Calu3 (cell line): ENCODE data around the gene DDX41. TPM values are rescaled to one million over a fixed set of nuclear protein-coding genes. Genes with fewer than 3 reads are reported as not detected.

Experiments used
- BruUV-seq: library from RNA; stranded (reverse); fragments of 400-500 nt; replicated peaks from 2 replicates; lab custom pipeline; 2021; lab: Mats Ljungman, UMichigan
- CTCF ChIA-PET: fragments of 300-600 bp; sonication (Branson Sonifier 250); formaldehyde crosslinking; loops from one replicate; lab custom pipeline; 2022; ENCODE audit warnings: antibody characterized with exemption; lab: Charles Lee
- DNase-seq: peaks from one replicate; pipeline ENCODE4 v3.0.0; 2022
- H3K27ac Mint-ChIP-seq: one replicate; pipeline ENCODE4 v1.8.0; 2022; ENCODE audit warnings: mixed read lengths; ENCODE audit not compliant: unreplicated experiment
- H3K27me3 Mint-ChIP-seq: one replicate; pipeline ENCODE4 v1.8.0; 2022; ENCODE audit warnings: mixed read lengths; ENCODE audit not compliant: unreplicated experiment
- H3K36me3 Mint-ChIP-seq: one replicate; pipeline ENCODE4 v1.8.0; 2022; ENCODE audit warnings: mild to moderate bottlenecking, moderate library complexity, mixed read lengths; ENCODE audit not compliant: insufficient read depth, unreplicated experiment
- H3K4me1 Mint-ChIP-seq: one replicate; pipeline ENCODE4 v1.8.0; 2022; ENCODE audit warnings: mild to moderate bottlenecking, low read depth, mixed read lengths; ENCODE audit not compliant: unreplicated experiment
- H3K4me3 Mint-ChIP-seq: one replicate; pipeline ENCODE4 v1.8.0; 2022; ENCODE audit warnings: mild to moderate bottlenecking, low read depth, moderate library complexity, mixed read lengths; ENCODE audit not compliant: unreplicated experiment
- H3K9me3 Mint-ChIP-seq: one replicate; pipeline ENCODE4 v1.8.0; 2022; ENCODE audit warnings: low read depth, mixed read lengths; ENCODE audit not compliant: unreplicated experiment
- intact Hi-C: fragments of 100-400 bp; cut with micrococcal nuclease; formaldehyde crosslinking; loops from one replicate; pipeline ENCODE4 v1.10.0; 2022; ENCODE audit not compliant: unreplicated experiment
- total RNA-seq: library from RNA; stranded (reverse); gene quantifications from 2 replicates; pipeline ENCODE4 v1.2.3, GENCODE V29; 2022
- TF ChIP-seq, protein P1 (sequence below): fragments of 200-600 bp; IDR thresholded peaks from one replicate; pipeline ENCODE4 v1.8.0; 2022; ENCODE audit warnings: antibody characterized with exemption; ENCODE audit not compliant: unreplicated experiment

The DDX41 gene
- total RNA-seq, 1 experiment from 2014 or later = 101 TPM

DNA sequence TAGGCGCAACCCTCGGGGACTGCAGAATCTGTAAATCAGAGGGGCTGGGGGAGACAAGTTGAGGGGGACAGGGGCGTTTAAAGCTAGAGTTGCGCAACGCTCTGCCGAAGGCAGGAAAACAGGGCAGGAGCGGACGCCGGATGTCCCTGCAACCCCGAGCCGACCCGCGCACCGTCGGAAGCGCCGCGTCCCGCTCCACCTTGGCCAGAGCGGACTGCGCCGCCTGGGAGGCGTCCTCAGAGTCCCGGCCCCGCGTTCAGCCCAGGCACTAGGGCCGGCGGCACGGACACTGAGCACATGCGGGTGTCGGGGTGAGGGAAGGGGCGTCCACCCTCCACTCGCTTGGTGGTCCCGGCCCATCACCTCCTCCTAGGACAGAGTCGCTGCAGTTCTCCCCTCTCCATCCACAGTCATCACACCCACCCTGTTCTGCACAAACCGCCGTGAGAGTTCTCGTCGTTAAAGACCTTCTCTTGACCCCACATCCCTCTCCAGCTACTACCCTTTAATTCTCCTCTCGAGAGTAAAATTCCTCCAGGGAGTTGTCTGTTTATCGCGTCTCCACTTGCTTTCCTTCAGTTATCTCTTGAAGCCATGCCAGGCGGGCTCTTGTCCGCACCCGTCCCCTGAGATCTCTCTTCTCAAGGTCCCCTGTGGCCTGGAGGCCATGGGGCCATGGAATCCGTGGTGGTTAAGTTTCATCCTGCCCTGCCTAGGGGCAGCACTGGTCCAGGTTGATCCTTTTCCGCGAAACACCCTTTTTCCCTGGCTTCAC is 18.6 kb downstream of the DDX41 start:
- peaks cover 25% of the 10 kb centered on the region for H3K4me1 Mint-ChIP-seq
- H3K9me3 Mint-ChIP-seq = no peaks in the 10 kb centered on the region
- peak overlapping the region; percentile 68 for H3K4me3 Mint-ChIP-seq
- H3K27me3 Mint-ChIP-seq = peaks cover 20% of the 10 kb centered on the region
- TF ChIP-seq, protein P1, sequence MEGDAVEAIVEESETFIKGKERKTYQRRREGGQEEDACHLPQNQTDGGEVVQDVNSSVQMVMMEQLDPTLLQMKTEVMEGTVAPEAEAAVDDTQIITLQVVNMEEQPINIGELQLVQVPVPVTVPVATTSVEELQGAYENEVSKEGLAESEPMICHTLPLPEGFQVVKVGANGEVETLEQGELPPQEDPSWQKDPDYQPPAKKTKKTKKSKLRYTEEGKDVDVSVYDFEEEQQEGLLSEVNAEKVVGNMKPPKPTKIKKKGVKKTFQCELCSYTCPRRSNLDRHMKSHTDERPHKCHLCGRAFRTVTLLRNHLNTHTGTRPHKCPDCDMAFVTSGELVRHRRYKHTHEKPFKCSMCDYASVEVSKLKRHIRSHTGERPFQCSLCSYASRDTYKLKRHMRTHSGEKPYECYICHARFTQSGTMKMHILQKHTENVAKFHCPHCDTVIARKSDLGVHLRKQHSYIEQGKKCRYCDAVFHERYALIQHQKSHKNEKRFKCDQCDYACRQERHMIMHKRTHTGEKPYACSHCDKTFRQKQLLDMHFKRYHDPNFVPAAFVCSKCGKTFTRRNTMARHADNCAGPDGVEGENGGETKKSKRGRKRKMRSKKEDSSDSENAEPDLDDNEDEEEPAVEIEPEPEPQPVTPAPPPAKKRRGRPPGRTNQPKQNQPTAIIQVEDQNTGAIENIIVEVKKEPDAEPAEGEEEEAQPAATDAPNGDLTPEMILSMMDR = no peak
- intact Hi-C loops = no loop called here
- H3K27ac Mint-ChIP-seq = peak overlapping the region; percentile 78
- CTCF ChIA-PET = interaction anchor here (0.8 to 5.1 kb wide), 6 partner anchors 10 to 411 kb away, joined by 3 to 27 read pairs (median 10); partner anchors contain the start of gene FGFR4
- H3K36me3 Mint-ChIP-seq = peaks cover 58% of the 10 kb centered on the region
- peak; percentile 55 for DNase-seq
- TSS peak; percentile 54 for BruUV-seq

DNA sequence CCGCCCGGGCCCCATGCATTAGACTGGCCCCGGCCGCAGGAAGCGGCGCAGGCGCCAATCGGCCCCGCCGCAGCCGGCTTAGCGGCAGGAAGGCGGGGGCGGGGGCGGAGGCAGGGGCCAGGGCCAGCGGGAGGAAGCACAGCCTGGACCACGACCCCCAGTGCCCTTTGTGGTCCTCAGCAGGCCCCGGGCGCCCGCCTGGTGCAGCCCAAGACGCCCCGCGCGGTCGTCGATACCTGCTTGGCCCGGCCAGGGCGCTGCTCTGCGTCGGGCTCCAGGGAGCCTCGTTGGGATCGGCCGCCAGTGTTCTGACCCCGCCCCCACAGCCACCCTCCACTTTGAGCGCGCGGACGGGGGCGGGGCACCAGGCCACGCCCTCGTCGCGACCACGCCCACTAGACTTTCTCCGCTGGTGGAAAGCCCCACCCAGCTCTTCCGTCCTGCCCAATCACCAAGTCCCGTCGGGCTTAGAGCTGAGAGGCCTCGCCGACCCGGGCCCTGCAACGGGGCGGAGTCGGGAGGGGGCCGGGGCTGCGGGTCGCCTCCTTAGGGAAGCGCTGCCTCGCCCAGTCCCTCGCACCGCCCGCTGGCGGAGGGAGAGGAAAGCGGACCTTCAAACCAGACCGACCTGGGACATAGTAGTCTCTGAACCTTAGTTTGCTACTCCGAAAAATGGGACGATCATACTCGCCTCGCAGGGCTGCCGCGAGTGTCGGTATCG is 19.3 kb downstream of the DDX41 start, which contains the start of gene PDLIM7:
Gene PDLIM7, minus strand, starts transcription at position 313 of the 721 bp plus-strand sequence. CDS start 1,092 bp downstream, outside the sequence.
- Mint-ChIP-seq H3K27ac (peak within 1 kb of the TSS; percentile 78), H3K36me3 (peaks cover 65% of the 10 kb centered on the region), H3K4me3 (peak within 1 kb of the TSS; percentile 68), H3K9me3 (no peaks in the 10 kb centered on the region), H3K27me3 (peaks cover 20% of the 10 kb centered on the region), H3K4me1 (peaks cover 32% of the 10 kb centered on the region)
- CTCF ChIA-PET = interaction anchor here (0.5 to 5.1 kb wide), 8 partner anchors 11 to 411 kb away, joined by 3 to 27 read pairs (median 6); partner anchors contain the start of gene FGFR4
- TF ChIP-seq, protein P1 = peak; percentile 31
- intact Hi-C loops = loop anchor here (2.0 kb wide), 1 partner anchor 41 kb away; no protein-coding TSS in a partner anchor
- DNase-seq = peak; percentile 98
- no TSS peak for BruUV-seq

DNA sequence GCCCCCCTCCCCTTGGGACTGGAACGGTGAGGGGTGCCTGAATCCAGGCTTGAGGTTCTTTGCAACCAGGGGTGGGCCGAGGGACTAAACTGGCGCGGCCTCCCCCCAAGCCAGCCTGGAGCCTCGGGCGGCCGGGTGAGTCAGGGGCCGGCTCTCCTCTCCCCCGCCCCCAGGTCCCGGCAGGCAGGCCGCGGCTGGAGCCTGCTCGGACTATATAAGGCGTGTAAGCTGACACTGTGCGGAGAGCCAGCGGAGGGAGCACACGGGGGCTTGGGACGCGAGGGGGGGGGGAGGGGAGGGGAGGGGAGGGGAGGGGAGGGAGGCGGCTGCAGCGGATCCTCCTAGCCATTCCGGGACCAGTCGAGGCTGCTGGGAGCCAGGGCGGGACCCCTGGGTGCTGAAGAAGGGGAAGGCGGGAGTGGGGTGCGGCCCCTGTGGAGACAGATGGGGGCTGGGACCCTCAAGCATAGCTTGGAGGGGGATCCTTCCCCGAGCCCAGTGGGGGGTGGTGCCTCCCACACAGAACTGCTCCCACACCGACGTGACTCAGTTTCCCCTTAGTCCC is 20.0 kb downstream of the DDX41 start:
- Mint-ChIP-seq H3K4me3 (peak overlapping the region; percentile 68), H3K9me3 (no peaks in the 10 kb centered on the region), H3K27ac (peak overlapping the region; percentile 78), H3K27me3 (peaks cover 20% of the 10 kb centered on the region), H3K4me1 (peaks cover 36% of the 10 kb centered on the region), H3K36me3 (peaks cover 72% of the 10 kb centered on the region)
- DNase-seq = peak; percentile 88
- intact Hi-C loops = loop anchor here (2.0 kb wide), 1 partner anchor 40 kb away; no protein-coding TSS in a partner anchor
- CTCF ChIA-PET = interaction anchor here (0.5 to 5.1 kb wide), 14 partner anchors 12 to 410 kb away, joined by 3 to 27 read pairs (median 5); partner anchors contain the start of gene FGFR4
- TF ChIP-seq, protein P1 = no peak
- BruUV-seq = no TSS peak
